GM18870 (cell line): Measurements from ENCODE around the gene KRT82.

Experiments used
- ATAC-seq: cut with Tn5 transposase; IDR thresholded peaks from one replicate; pipeline ENCODE4 v1.9.1; 2021; ENCODE audit warnings: moderate library complexity; ENCODE audit not compliant: unreplicated experiment

The KRT82 gene

GRCh38 chr12:52387859-52388258 lies 18.3 kb downstream of the KRT82 start:
- ATAC-seq = no peak

- ATAC-seq = no peak
These were observed 20.9 kb downstream of the KRT82 start, which contains the start of gene KRT84 for GRCh38 chr12:52385226-52385702. KRT84 (minus strand) TSS chr12:52385652; CDS start chr12:52385585, 67 bp downstream.

- ATAC-seq = no peak
These were observed 22.8 kb downstream of the KRT82 start for GRCh38 chr12:52383331-52383730.

- no peak for ATAC-seq
These were observed 23.3 kb downstream of the KRT82 start for GRCh38 chr12:52382854-52383253.

GRCh38 chr12:52381206-52381605 lies 24.9 kb downstream of the KRT82 start:
- ATAC-seq = no peak

GRCh38 chr12:52380271-52380694 lies 25.9 kb downstream of the KRT82 start:
- no peak for ATAC-seq

- no peak for ATAC-seq
These were observed 26.6 kb downstream of the KRT82 start for GRCh38 chr12:52379536-52379935.

- ATAC-seq = no peak
These were observed 28.0 kb downstream of the KRT82 start for GRCh38 chr12:52378091-52378490.

- no peak for ATAC-seq
These were observed 28.9 kb downstream of the KRT82 start for GRCh38 chr12:52377266-52377665.

- ATAC-seq = no peak
These were observed 33.6 kb downstream of the KRT82 start for GRCh38 chr12:52372216-52373154.

GRCh38 chr12:52371716-52372115 lies 34.4 kb downstream of the KRT82 start:
- no peak for ATAC-seq

- no peak for ATAC-seq
These were observed 35.1 kb downstream of the KRT82 start for GRCh38 chr12:52370926-52371608.

- ATAC-seq = no peak
These were observed 36.3 kb downstream of the KRT82 start for GRCh38 chr12:52369809-52370208.

GRCh38 chr12:52369211-52369610 lies 36.9 kb downstream of the KRT82 start:
- no peak for ATAC-seq

GRCh38 chr12:52368508-52368907 lies 37.6 kb downstream of the KRT82 start:
- no peak for ATAC-seq

GRCh38 chr12:52367876-52368275 lies 38.3 kb downstream of the KRT82 start:
- ATAC-seq = no peak

- no peak for ATAC-seq
These were observed 39.2 kb downstream of the KRT82 start, which contains the start of gene KRT85 for GRCh38 chr12:52366738-52367485. KRT85 (minus strand) TSS chr12:52367481; CDS start chr12:52367405, 76 bp downstream.

GRCh38 chr12:52364901-52365489 lies 41.1 kb downstream of the KRT82 start:
- ATAC-seq = no peak

GRCh38 chr12:52364061-52364460 lies 42.1 kb downstream of the KRT82 start:
- ATAC-seq = no peak

- ATAC-seq = no peak
These were observed 42.9 kb downstream of the KRT82 start for GRCh38 chr12:52363111-52363679.
